SK-N-SH (cell line): ENCODE measurements around the gene SCN8A.

Source experiments
- CHD2 ChIP-seq: fragments of 150-350 bp; IDR thresholded peaks from 2 replicates; pipeline ENCODE4 v1.6.1; 2018; ENCODE audit warnings: low read length; ENCODE audit not compliant: partially characterized antibody
- EP300 ChIP-seq, 2 experiments: IDR thresholded peaks; 2 replicates each; pipeline versions ENCODE4 v1.4.0 to v1.6.1; 2012; ENCODE audit warnings: borderline replicate concordance in 1 of 2, low read depth in 1 of 2, low read length in 1 of 2
- EZH2phosphoT487 ChIP-seq: fragments of 200-600 bp; sonication (generic); IDR thresholded peaks from 2 replicates; pipeline ENCODE4 v1.6.1; 2017; ENCODE audit warnings: low read depth, mixed run types, mild to moderate bottlenecking, antibody characterized with exemption, moderate library complexity, borderline replicate concordance
- GABPA ChIP-seq: IDR thresholded peaks from 2 replicates; pipeline ENCODE4 v1.4.0; 2012; ENCODE audit warnings: low read depth, mild to moderate bottlenecking
- GATA2 ChIP-seq: sonication (generic); formaldehyde crosslinking; IDR thresholded peaks from 2 replicates; pipeline ENCODE4 v1.5.0; 2020; ENCODE audit warnings: mild to moderate bottlenecking, missing genetic modification reagents
- MAX ChIP-seq: IDR thresholded peaks from 2 replicates; pipeline ENCODE4 v1.4.0; 2012; ENCODE audit warnings: low read depth
- NFIC ChIP-seq: IDR thresholded peaks from 2 replicates; pipeline ENCODE4 v1.4.0; 2012; ENCODE audit warnings: borderline replicate concordance
- PBX3 ChIP-seq: IDR thresholded peaks from 2 replicates; pipeline ENCODE4; 2012
- POLR2AphosphoS5 ChIP-seq: IDR thresholded peaks from 2 replicates; pipeline ENCODE4 v1.6.1; 2012; ENCODE audit warnings: low read depth, low read length
- RAD21 ChIP-seq: IDR thresholded peaks from 2 replicates; pipeline ENCODE4 v1.6.1; 2012; ENCODE audit warnings: mild to moderate bottlenecking, low read length
- RFX5 ChIP-seq: IDR thresholded peaks from 2 replicates; pipeline ENCODE4 v1.6.1; 2012; ENCODE audit warnings: mild to moderate bottlenecking, improper control_type of control experiment, low read length
- SIN3A ChIP-seq: IDR thresholded peaks from 2 replicates; pipeline ENCODE4 v1.6.1; 2012; ENCODE audit warnings: low read depth, mild to moderate bottlenecking, low read length, moderate library complexity, borderline replicate concordance
- TF ChIP-seq, protein P1 (sequence below): fragments of 150-350 bp; IDR thresholded peaks from 2 replicates; pipeline ENCODE4 v1.6.1; 2017; ENCODE audit warnings: antibody characterized with exemption, low read length, low read depth, borderline replicate concordance
- TF ChIP-seq, protein P2 (sequence below): fragments of 200-600 bp; sonication (generic); IDR thresholded peaks from 2 replicates; pipeline ENCODE4 v1.6.1; 2017; ENCODE audit warnings: antibody characterized with exemption, mild to moderate bottlenecking, moderate library complexity

DNA sequence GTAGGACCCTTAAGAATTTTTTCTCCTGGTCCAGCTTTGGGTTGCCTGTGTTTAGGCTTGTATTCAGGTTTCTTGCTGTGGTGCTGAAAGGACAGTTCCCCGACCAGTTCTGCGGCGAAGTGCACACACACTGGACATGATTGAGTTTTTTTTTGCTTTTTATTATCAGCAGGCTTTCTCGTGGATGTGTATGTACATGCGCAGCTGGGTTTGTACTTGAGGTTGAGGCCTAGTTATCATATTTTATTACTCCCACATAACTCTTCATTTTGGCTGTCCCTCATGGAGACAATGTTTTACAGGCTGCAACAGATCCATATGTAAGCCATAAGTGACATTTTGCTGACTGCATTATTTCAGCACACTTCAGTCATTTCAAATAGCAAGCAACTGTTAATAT lies 2.5 kb downstream of the SCN8A start:
- TF ChIP-seq, protein P1, sequence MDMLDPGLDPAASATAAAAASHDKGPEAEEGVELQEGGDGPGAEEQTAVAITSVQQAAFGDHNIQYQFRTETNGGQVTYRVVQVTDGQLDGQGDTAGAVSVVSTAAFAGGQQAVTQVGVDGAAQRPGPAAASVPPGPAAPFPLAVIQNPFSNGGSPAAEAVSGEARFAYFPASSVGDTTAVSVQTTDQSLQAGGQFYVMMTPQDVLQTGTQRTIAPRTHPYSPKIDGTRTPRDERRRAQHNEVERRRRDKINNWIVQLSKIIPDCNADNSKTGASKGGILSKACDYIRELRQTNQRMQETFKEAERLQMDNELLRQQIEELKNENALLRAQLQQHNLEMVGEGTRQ: no peak
- TF ChIP-seq POLR2AphosphoS5 (no peak), MAX (no peak), EZH2phosphoT487 (no peak), RAD21 (no peak), SIN3A (no peak), EP300 (IDR thresholded peaks at IDR 0.05; ENCODE audit: borderline replicate concordance in 1 of 2, low read depth in 1 of 2, low read length in 1 of 2) (no peak), RFX5 (no peak), GABPA (no peak), PBX3 (no peak), GATA2 (CRISPR knock-in tag) (no peak), CHD2 (no peak), NFIC (no peak)
- TF ChIP-seq, protein P2, sequence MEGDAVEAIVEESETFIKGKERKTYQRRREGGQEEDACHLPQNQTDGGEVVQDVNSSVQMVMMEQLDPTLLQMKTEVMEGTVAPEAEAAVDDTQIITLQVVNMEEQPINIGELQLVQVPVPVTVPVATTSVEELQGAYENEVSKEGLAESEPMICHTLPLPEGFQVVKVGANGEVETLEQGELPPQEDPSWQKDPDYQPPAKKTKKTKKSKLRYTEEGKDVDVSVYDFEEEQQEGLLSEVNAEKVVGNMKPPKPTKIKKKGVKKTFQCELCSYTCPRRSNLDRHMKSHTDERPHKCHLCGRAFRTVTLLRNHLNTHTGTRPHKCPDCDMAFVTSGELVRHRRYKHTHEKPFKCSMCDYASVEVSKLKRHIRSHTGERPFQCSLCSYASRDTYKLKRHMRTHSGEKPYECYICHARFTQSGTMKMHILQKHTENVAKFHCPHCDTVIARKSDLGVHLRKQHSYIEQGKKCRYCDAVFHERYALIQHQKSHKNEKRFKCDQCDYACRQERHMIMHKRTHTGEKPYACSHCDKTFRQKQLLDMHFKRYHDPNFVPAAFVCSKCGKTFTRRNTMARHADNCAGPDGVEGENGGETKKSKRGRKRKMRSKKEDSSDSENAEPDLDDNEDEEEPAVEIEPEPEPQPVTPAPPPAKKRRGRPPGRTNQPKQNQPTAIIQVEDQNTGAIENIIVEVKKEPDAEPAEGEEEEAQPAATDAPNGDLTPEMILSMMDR: no peak
